Neural progenitor cell (in vitro differentiated cells): ENCODE measurements around the gene FBXW5. TPM values are rescaled to one million over a fixed set of nuclear protein-coding genes. Genes with fewer than 3 reads are reported as not detected.

ENCODE experiments used
- DNase-seq: peaks from one replicate; pipeline ENCODE4 v3.0.0-alpha.2; 2016; ENCODE audit warnings: low spot score
- H2AFZ ChIP-seq: fragments of 200-600 bp; sonication (generic); replicated peaks from 2 replicates; pipeline ENCODE4 v1.6.1; 2016; ENCODE audit warnings: antibody characterized with exemption
- H3F3A ChIP-seq: fragments of 200-600 bp; sonication (generic); 2 replicates; pipeline ENCODE4 v1.6.1; 2016; ENCODE audit warnings: antibody characterized with exemption, low read depth
- H3K27ac ChIP-seq: fragments of 200-600 bp; sonication (generic); 2 replicates; pipeline ENCODE4 v1.5.1; 2016; ENCODE audit warnings: mild to moderate bottlenecking
- H3K27me3 ChIP-seq: fragments of 200-600 bp; sonication (generic); 2 replicates; pipeline ENCODE4 v1.6.1; 2016; ENCODE audit warnings: mild to moderate bottlenecking, moderate library complexity
- H3K36me3 ChIP-seq: fragments of 200-600 bp; sonication (generic); 2 replicates; pipeline ENCODE4 v1.5.1; 2016
- H3K4me1 ChIP-seq: fragments of 200-600 bp; sonication (generic); 2 replicates; pipeline ENCODE4 v1.6.1; 2016; ENCODE audit warnings: mixed run types
- H3K4me2 ChIP-seq: fragments of 200-600 bp; sonication (generic); 2 replicates; pipeline ENCODE4 v1.6.1; 2016
- H3K4me3 ChIP-seq: fragments of 200-600 bp; sonication (generic); 2 replicates; pipeline ENCODE4 v1.5.1; 2016
- H3K79me2 ChIP-seq: fragments of 200-600 bp; sonication (generic); 2 replicates; pipeline ENCODE4 v1.6.1; 2016; ENCODE audit warnings: low read depth
- H3K9ac ChIP-seq: fragments of 200-600 bp; sonication (generic); 2 replicates; pipeline ENCODE4 v1.6.1; 2016
- H3K9me3 ChIP-seq: fragments of 200-600 bp; sonication (generic); 2 replicates; pipeline ENCODE4 v1.5.1; 2016; ENCODE audit warnings: low read depth
- H4K20me1 ChIP-seq: fragments of 200-600 bp; sonication (generic); 2 replicates; pipeline ENCODE4 v1.6.1; 2016; ENCODE audit warnings: low read depth
- H3K27ac Mint-ChIP-seq: 3 replicates; pipeline ENCODE4 v1.8.0; 2021; ENCODE audit warnings: mixed read lengths
- H3K27me3 Mint-ChIP-seq: 2 replicates; pipeline ENCODE4 v1.8.0; 2022; ENCODE audit warnings: low read depth, mild to moderate bottlenecking, inconsistent platforms, moderate library complexity, mixed read lengths; ENCODE audit not compliant: insufficient read depth
- H3K36me3 Mint-ChIP-seq: 3 replicates; pipeline ENCODE4 v1.8.0; 2021; ENCODE audit warnings: mixed read lengths
- H3K4me1 Mint-ChIP-seq: 3 replicates; pipeline ENCODE4 v1.8.0; 2021; ENCODE audit warnings: mixed read lengths
- H3K4me3 Mint-ChIP-seq: 3 replicates; pipeline ENCODE4 v1.8.0; 2021; ENCODE audit warnings: mild to moderate bottlenecking, moderate library complexity, mixed read lengths
- H3K9me3 Mint-ChIP-seq: 3 replicates; pipeline ENCODE4 v1.8.0; 2020; ENCODE audit warnings: mixed read lengths
- CTCF ChIP-seq: fragments of 200-600 bp; sonication (generic); IDR thresholded peaks from 2 replicates; pipeline ENCODE4 v1.5.1; 2017; ENCODE audit warnings: antibody characterized with exemption, mild to moderate bottlenecking
- EZH2 ChIP-seq: fragments of 200-600 bp; sonication (generic); IDR thresholded peaks from 2 replicates; pipeline ENCODE4 v1.6.1; 2017; ENCODE audit warnings: antibody characterized with exemption, mild to moderate bottlenecking, moderate library complexity
- EZH2phosphoT487 ChIP-seq: fragments of 200-600 bp; sonication (generic); IDR thresholded peaks from 2 replicates; pipeline ENCODE4 v1.6.1; 2017; ENCODE audit warnings: antibody characterized with exemption
- total RNA-seq: library from RNA; depleted of rRNA; stranded (reverse); fragments of >200 nt; gene quantifications from 2 replicates; pipeline ENCODE4 v1.2.3, GENCODE V29; 2015; ENCODE audit warnings: low replicate concordance

Gene FBXW5
- total RNA-seq, 1 donor from 2014 or later = 21.5 TPM

GRCh38 chr9:136907011-136907914 lies 37.3 kb downstream of the FBXW5 start:
- Histone ChIP-seq H3K36me3 (no peaks in the 10 kb centered on the region), H3K9me3 (no peaks in the 10 kb centered on the region), H3K9ac (no peak overlapping the region), H3K4me2 (no peak overlapping the region), H3K79me2 (no peaks in the 10 kb centered on the region), H3K4me1 (no peaks in the 10 kb centered on the region), H3K27me3 (no peaks in the 10 kb centered on the region), H3F3A (no peaks in the 10 kb centered on the region), H3K4me3 (no peak overlapping the region), H3K27ac (no peak overlapping the region), H4K20me1 (no peaks in the 10 kb centered on the region), H2AFZ (no peak overlapping the region)
- H3K27me3 Mint-ChIP-seq = peaks cover 3% of the 10 kb centered on the region
- H3K36me3 Mint-ChIP-seq = peaks cover 10% of the 10 kb centered on the region
- H3K4me3 Mint-ChIP-seq = no peak overlapping the region
- TF ChIP-seq EZH2 (no peak), EZH2phosphoT487 (no peak), CTCF (no peak)
- H3K9me3 Mint-ChIP-seq = no peaks in the 10 kb centered on the region
- H3K4me1 Mint-ChIP-seq = no peaks in the 10 kb centered on the region
- H3K27ac Mint-ChIP-seq = no peak overlapping the region
- DNase-seq = no peak

- no peaks in the 10 kb centered on the region for H3K4me1 Mint-ChIP-seq
- Histone ChIP-seq H3K27ac (no peak overlapping the region), H3K36me3 (no peaks in the 10 kb centered on the region), H3K4me2 (no peak overlapping the region), H3K4me1 (no peaks in the 10 kb centered on the region), H3K4me3 (no peak overlapping the region), H3K79me2 (no peaks in the 10 kb centered on the region), H3K27me3 (no peaks in the 10 kb centered on the region), H3K9ac (no peak overlapping the region), H3K9me3 (no peaks in the 10 kb centered on the region), H3F3A (no peaks in the 10 kb centered on the region), H4K20me1 (no peaks in the 10 kb centered on the region), H2AFZ (no peak overlapping the region)
- peaks cover 10% of the 10 kb centered on the region for H3K36me3 Mint-ChIP-seq
- no peak for TF ChIP-seq CTCF
- H3K27ac Mint-ChIP-seq = peak overlapping the region; percentile 43
- peaks cover 3% of the 10 kb centered on the region for H3K27me3 Mint-ChIP-seq
- H3K9me3 Mint-ChIP-seq = no peaks in the 10 kb centered on the region
- H3K4me3 Mint-ChIP-seq = no peak overlapping the region
- no peak for DNase-seq
Observed at GRCh38 chr9:136906266-136906665, 38.3 kb downstream of the FBXW5 start.

- H3K9me3 ChIP-seq = no peaks in the 10 kb centered on the region
- no peak for DNase-seq
- peaks cover 3% of the 10 kb centered on the region for H3K27me3 Mint-ChIP-seq
- no peaks in the 10 kb centered on the region for H3K4me1 ChIP-seq
- peaks cover 20% of the 10 kb centered on the region for H3K36me3 Mint-ChIP-seq
- H3K36me3 ChIP-seq = peaks cover 3% of the 10 kb centered on the region
- H3K4me2 ChIP-seq = no peak overlapping the region
- H4K20me1 ChIP-seq = peaks cover 11% of the 10 kb centered on the region
- H2AFZ ChIP-seq = no peak overlapping the region
- H3K4me3 ChIP-seq = no peak overlapping the region
- no peak overlapping the region for H3K27ac ChIP-seq
- H3K4me1 Mint-ChIP-seq = no peaks in the 10 kb centered on the region
- H3K27me3 ChIP-seq = no peaks in the 10 kb centered on the region
- H3K79me2 ChIP-seq = no peaks in the 10 kb centered on the region
- H3K27ac Mint-ChIP-seq = no peak overlapping the region
- TF ChIP-seq CTCF = no peak
- no peak for TF ChIP-seq EZH2
- TF ChIP-seq EZH2phosphoT487 = no peak
- no peaks in the 10 kb centered on the region for H3K9me3 Mint-ChIP-seq
- H3F3A ChIP-seq = no peaks in the 10 kb centered on the region
- no peak overlapping the region for H3K4me3 Mint-ChIP-seq
- H3K9ac ChIP-seq = no peak overlapping the region
Observed at GRCh38 chr9:136903041-136903554, 41.4 kb downstream of the FBXW5 start.
